Measurements from ENCODE around the gene AHNAK. TPM values are rescaled to one million over a fixed set of nuclear protein-coding genes. Genes with fewer than 3 reads are reported as not detected.
"Not testable (repeated sequence)": the region's sequence is repeated elsewhere in the genome, so short reads cannot be mapped to it uniquely, and the experiment has no call there.

The AHNAK gene
- total RNA-seq, 2 donors from 2014 or later: 80.3 to 131 TPM

GRCh38 chr11:62554387-62555167 is 8.0 kb upstream of the AHNAK start:
- H3K36me3 Mint-ChIP-seq (ENCODE audit: insufficient read depth in 2 of 2): peaks cover 0 to 9% of the 10 kb centered on the region in 2 donors
- H3K9me3 Mint-ChIP-seq: no peaks in the 10 kb centered on the region
- ATAC-seq (replicated peaks in 1 of 2) (no peak), DNase-seq (no peak)
- peak overlapping the region; percentile 8 for H3K27ac Mint-ChIP-seq
- H3K27me3 Mint-ChIP-seq (ENCODE audit: low read depth): no peaks in the 10 kb centered on the region
- peak overlapping the region; percentile 80 to 93 for H3K4me3 Mint-ChIP-seq
- H3K4me1 Mint-ChIP-seq (ENCODE audit: low read depth): peaks cover 97% of the 10 kb centered on the region

GRCh38 chr11:62553839-62554361 is 7.3 kb upstream of the AHNAK start:
- DNase-seq: no peak
- Mint-ChIP-seq H3K9me3 (no peaks in the 10 kb centered on the region), H3K27me3 (ENCODE audit: low read depth) (no peaks in the 10 kb centered on the region), H3K4me1 (ENCODE audit: low read depth) (peaks cover 91% of the 10 kb centered on the region), H3K27ac (no peak overlapping the region), H3K4me3 (peak overlapping the region; percentile 80 to 93), H3K36me3 (ENCODE audit: insufficient read depth in 2 of 2) (peaks cover 0 to 3% of the 10 kb centered on the region in 2 donors)
- ATAC-seq (replicated peaks in 1 of 2): no peak

GRCh38 chr11:62553080-62553838 is 6.7 kb upstream of the AHNAK start:
- Mint-ChIP-seq H3K27ac (peak overlapping the region; percentile 86), H3K4me1 (ENCODE audit: low read depth) (peaks cover 92% of the 10 kb centered on the region), H3K36me3 (ENCODE audit: insufficient read depth in 2 of 2) (no peaks in the 10 kb centered on the region), H3K9me3 (no peaks in the 10 kb centered on the region), H3K4me3 (peak overlapping the region; percentile 75 to 77), H3K27me3 (ENCODE audit: low read depth) (no peaks in the 10 kb centered on the region)
- ATAC-seq (replicated peaks in 1 of 2): peak in 1 of 2 donors; percentile 35
- peak; percentile 54 to 57 for DNase-seq

DNA sequence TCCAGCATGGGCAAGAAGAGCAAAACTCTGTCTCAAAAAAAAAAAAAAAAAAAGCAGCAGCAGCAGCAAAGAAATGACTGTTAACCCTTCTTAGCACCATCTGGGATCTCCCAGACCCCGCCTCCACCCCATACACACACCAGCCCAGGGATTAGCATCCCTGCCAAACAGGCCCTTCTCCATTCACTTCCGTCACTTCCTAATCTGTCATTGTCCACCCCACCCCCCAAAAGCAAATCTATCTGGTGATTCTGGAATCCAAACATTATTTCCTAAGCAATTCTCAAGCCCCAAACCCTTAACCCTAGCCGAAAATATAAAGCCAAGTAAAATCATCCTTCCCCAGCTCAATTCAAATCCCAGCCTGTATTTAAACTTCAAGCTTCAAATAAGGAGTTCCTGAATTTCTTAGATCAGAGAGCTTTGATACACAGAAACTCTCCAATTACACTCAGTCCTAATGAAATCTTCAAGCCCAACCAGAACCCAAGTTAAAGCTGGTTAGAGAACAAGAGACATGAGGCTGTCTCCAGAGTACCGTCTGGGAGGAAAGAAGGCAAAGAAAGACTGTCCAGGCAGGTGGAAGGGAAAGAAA is 6.0 kb upstream of the AHNAK start:
- peak overlapping the region; percentile 75 to 77 for H3K4me3 Mint-ChIP-seq

DNA sequence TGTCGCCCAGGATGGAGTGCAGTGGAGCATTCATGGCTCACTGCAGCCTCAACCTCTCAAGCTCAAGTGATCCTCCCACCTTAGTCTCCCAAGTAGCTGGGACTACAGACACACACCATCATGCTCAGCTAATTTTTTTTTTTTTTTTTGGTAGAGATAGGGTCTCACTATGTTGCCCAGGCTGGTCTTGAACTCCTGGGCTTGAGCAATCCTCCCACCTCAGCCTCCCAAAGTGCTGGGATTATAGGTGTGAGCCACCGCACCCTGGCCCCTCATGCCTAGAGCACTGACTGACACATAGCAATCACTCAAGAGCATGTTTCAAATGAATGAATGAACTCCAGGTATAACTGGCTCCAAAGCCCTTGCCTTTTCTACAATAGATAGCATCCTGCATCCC is 3.9 kb upstream of the AHNAK start:
- DNase-seq; H3K27ac Mint-ChIP-seq; ATAC-seq (replicated peaks in 1 of 2); H3K4me3 Mint-ChIP-seq; H3K9me3 Mint-ChIP-seq; H3K36me3 Mint-ChIP-seq (ENCODE audit: insufficient read depth in 2 of 2); H3K27me3 Mint-ChIP-seq (ENCODE audit: low read depth): not testable (repeated sequence)
- H3K4me1 Mint-ChIP-seq (ENCODE audit: low read depth): peaks cover 80% of the 10 kb centered on the region

More for the DNA sequence above, 6.0 kb upstream of the AHNAK start:
- peaks cover 92% of the 10 kb centered on the region for H3K4me1 Mint-ChIP-seq (ENCODE audit: low read depth)
- DNase-seq: peak in 1 of 2 donors; percentile 25
- peak overlapping the region; percentile 86 for H3K27ac Mint-ChIP-seq
- no peak for ATAC-seq (replicated peaks in 1 of 2)
- peaks cover 3% of the 10 kb centered on the region for H3K27me3 Mint-ChIP-seq (ENCODE audit: low read depth)
- no peaks in the 10 kb centered on the region for H3K9me3 Mint-ChIP-seq
- no peaks in the 10 kb centered on the region for H3K36me3 Mint-ChIP-seq (ENCODE audit: insufficient read depth in 2 of 2)

GRCh38 chr11:62548545-62549335 is 2.1 kb upstream of the AHNAK start:
- no peak for ATAC-seq (replicated peaks in 1 of 2)
- DNase-seq: no peak
- Mint-ChIP-seq H3K36me3 (ENCODE audit: insufficient read depth in 2 of 2) (peaks cover 1 to 3% of the 10 kb centered on the region in 2 donors), H3K27ac (no peak overlapping the region), H3K4me1 (ENCODE audit: low read depth) (peaks cover 80% of the 10 kb centered on the region), H3K27me3 (ENCODE audit: low read depth) (peaks cover 9% of the 10 kb centered on the region), H3K9me3 (no peaks in the 10 kb centered on the region), H3K4me3 (no peak overlapping the region)

DNA sequence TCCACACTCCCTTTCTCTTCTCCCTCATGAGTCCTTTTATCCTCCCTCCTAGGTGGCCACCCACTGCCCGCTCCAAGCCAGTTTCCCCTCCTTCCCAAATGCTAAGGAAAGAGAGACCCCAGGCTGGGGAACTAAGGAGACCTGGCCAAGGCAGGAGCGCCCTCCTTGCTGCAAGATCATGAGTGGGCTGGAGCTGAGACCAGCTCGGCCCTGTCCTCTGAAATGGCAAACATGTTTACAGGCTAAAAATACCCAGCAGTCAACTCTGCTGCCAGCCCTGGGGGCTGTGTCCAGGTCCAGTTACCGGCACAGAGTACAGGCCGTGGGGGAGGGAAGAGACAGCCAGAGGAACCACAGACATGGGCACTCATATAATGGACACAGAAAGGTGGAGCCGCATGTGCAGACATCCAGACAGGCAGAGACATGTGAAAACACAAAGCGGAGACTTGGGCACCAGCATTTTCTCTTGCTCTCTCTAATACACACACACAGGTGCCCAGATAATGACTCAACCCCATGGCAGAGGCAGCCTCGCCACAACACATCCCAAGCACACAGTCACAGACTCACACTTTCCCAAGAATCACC is 1.2 kb upstream of the AHNAK start:
- Mint-ChIP-seq H3K27me3 (ENCODE audit: low read depth) (peaks cover 9% of the 10 kb centered on the region), H3K9me3 (no peaks in the 10 kb centered on the region), H3K4me3 (peak overlapping the region; percentile 25 to 51), H3K4me1 (ENCODE audit: low read depth) (peaks cover 80% of the 10 kb centered on the region), H3K36me3 (ENCODE audit: insufficient read depth in 2 of 2) (peaks cover 1 to 3% of the 10 kb centered on the region in 2 donors), H3K27ac (no peak overlapping the region)
- ATAC-seq (replicated peaks in 1 of 2) (no peak), DNase-seq (peak in 1 of 2 donors; percentile 10)

DNA sequence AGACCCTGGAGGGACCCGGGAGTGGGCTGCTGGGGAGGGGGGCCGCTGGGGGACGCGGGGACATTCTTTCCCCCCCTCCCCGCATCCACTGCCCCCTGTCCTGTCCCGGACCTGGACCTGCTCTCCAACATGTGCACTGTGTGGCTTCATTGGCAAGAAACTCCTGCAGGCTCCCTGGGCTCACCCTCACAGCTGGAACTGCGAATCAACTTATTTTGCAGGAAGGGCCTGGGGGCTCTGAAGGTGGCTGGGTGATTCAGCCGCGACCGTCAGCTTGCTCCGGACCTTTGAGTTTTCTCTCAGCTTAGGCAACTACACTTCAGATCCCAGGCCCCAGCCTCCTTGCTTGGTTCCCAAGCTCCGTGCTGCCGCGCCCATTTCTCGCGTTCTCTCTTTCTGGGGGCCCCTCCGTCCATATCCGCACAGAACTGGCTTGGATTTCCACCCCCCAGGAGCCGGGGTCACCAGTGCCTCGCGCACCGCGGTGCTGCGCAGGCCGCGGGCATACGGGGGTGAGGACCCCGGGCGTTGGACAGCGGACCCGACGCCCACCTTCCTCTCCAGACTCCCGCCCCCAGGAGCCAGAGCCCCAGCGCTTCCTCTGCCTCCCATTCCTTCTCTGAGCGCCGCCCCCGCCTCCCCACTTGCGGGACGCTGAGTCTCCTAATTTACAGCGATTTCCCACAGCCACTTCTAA is 471 bp upstream of the AHNAK start:
- peaks cover 9% of the 10 kb centered on the region for H3K27me3 Mint-ChIP-seq (ENCODE audit: low read depth)

DNA sequence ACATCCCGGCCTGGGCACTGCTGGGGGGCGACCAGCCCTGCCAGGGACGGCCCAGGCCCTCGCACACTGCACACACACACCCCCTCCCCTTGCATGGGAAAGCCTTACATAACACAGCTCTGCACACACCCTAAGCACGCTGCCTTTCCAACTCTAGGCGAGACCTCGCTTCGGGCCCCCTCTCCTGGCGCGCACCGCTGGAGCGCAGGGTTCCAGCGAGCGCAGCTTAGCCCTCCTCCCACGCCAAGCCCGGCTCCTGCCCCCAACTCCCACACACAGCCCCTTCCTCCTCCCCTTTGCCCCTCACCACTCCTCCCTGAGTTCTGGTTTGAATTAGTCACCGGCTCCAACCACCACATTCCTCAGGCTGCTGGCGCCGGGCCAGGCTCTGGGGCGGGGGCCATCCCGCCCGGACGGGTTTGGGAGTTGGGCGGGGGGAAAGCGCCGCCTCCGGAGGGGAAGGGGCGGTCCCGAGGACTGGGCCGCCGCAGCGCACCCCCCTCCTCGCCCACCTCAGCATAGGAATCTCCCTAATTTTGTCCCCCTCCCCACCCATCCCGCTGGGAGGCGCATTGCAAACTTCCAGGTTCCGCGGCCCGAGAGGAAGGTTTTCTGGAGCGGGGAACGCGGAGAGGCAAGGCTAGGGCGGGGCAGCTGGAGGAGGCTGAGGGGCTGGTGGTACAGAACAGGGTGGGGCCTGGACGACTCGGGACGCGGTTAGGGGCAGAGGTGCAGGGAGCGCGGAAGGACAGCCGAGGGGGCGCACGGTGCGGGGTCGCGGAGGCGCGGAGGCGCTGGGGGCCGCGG is 966 bp downstream of the AHNAK start:
- Mint-ChIP-seq H3K27ac (peak overlapping the region; percentile 45), H3K36me3 (ENCODE audit: insufficient read depth in 2 of 2) (peaks cover 1 to 3% of the 10 kb centered on the region in 2 donors), H3K27me3 (ENCODE audit: low read depth) (peaks cover 9% of the 10 kb centered on the region), H3K9me3 (no peaks in the 10 kb centered on the region), H3K4me3 (peak overlapping the region; percentile 81 to 96), H3K4me1 (ENCODE audit: low read depth) (peaks cover 80% of the 10 kb centered on the region)
- DNase-seq (peak; percentile 57 to 67), ATAC-seq (replicated peaks in 1 of 2) (peak; percentile 31 to 32)

More for the DNA sequence above, 471 bp upstream of the AHNAK start:
- H3K9me3 Mint-ChIP-seq: no peaks in the 10 kb centered on the region
- H3K36me3 Mint-ChIP-seq (ENCODE audit: insufficient read depth in 2 of 2): peaks cover 1 to 3% of the 10 kb centered on the region in 2 donors
- ATAC-seq (replicated peaks in 1 of 2): peak in 1 of 2 donors; percentile 0
- DNase-seq: peak in 1 of 2 donors; percentile 8
- no peak overlapping the region for H3K27ac Mint-ChIP-seq
- H3K4me3 Mint-ChIP-seq: peak overlapping the region; percentile 25 to 51
- peaks cover 80% of the 10 kb centered on the region for H3K4me1 Mint-ChIP-seq (ENCODE audit: low read depth)

- H3K36me3 Mint-ChIP-seq (ENCODE audit: insufficient read depth in 2 of 2): peaks cover 1 to 3% of the 10 kb centered on the region in 2 donors
- peak overlapping the region; percentile 51 for H3K27ac Mint-ChIP-seq
- peak in 1 of 2 donors; percentile 32 for DNase-seq
- H3K4me3 Mint-ChIP-seq: peak overlapping the region; percentile 81 to 96
- peaks cover 9% of the 10 kb centered on the region for H3K27me3 Mint-ChIP-seq (ENCODE audit: low read depth)
- H3K9me3 Mint-ChIP-seq: no peaks in the 10 kb centered on the region
- H3K4me1 Mint-ChIP-seq (ENCODE audit: low read depth): peaks cover 79% of the 10 kb centered on the region
- peak in 1 of 2 donors; percentile 4 for ATAC-seq (replicated peaks in 1 of 2)
These were observed 1.8 kb downstream of the AHNAK start for GRCh38 chr11:62544581-62545436.
